K562 (cell line): ENCODE results near the gene GZF1. TPM values are rescaled to one million over a fixed set of nuclear protein-coding genes. Genes with fewer than 3 reads are reported as not detected.

Experiments used
- ATAC-seq: fragments of 200-7000 bp; cut with Tn5 transposase; 3 replicates; pipeline ENCODE4 v1.9.1; 2020; ENCODE audit warnings: moderate library complexity
- BruUV-seq: library from RNA; stranded (reverse); fragments of 400-500 nt; replicated peaks from 2 replicates; lab custom pipeline; 2021; lab: Mats Ljungman, UMichigan
- CTCF ChIA-PET: fragments of 300-600 bp; formaldehyde crosslinking; extraction: SDS; loops from one replicate; lab custom pipeline; 2021; ENCODE audit warnings: low intra/inter-chr PET ratio; lab: Yijun Ruan, JAX
- POLR2A ChIA-PET: fragments of 300-600, 350-650 bp; sonication (Branson Sonifier 250); formaldehyde crosslinking; extraction: SDS; loops from one replicate; lab custom pipeline; 2021; ENCODE audit warnings: antibody characterized with exemption, inconsistent platforms; lab: Yijun Ruan, JAX
- DNase-seq, 4 experiments: peaks; one replicate each; pipeline versions ENCODE4 v3.0.0 to v3.0.0-alpha.2; 2011 to 2018; ENCODE audit warnings: low spot score in 3 of 4, mixed read lengths in 3 of 4; ENCODE audit errors: extremely low read depth in 1 of 4
- FAIRE-seq: peaks from 2 replicates; lab custom pipeline; 2011; peaks lifted over from hg19 to GRCh38; lab: Jason Lieb, UNC
- H2AFZ ChIP-seq: 2 replicates; pipeline ENCODE4 v1.6.0; 2011; ENCODE audit warnings: low read depth, low read length, control low read depth, inconsistent platforms
- H3K27ac ChIP-seq: fragments of 200-600 bp; 3 replicates; pipeline ENCODE4 v1.8.0; 2011; ENCODE audit warnings: low read depth, mild to moderate bottlenecking, control low read depth, inconsistent platforms, low read length, moderate library complexity, mixed read lengths; ENCODE audit errors: extremely low read depth
- H3K27me3 ChIP-seq, 2 experiments: fragments of 300-600 bp in 1 of 2; 2 replicates in 1 of 2; 3 replicates in 1 of 2; pipeline versions ENCODE4 v1.6.0 to v1.8.0; 2011; ENCODE audit warnings: inconsistent platforms in 2 of 2, low read length in 2 of 2, mild to moderate bottlenecking in 1 of 2, mixed read lengths in 1 of 2, moderate library complexity in 1 of 2; ENCODE audit not compliant: control insufficient read depth in 2 of 2, insufficient read depth in 2 of 2
- H3K36me3 ChIP-seq: fragments of 300-600 bp; 3 replicates; pipeline ENCODE4 v1.8.0; 2011; ENCODE audit warnings: mild to moderate bottlenecking, low read length, inconsistent platforms; ENCODE audit not compliant: control insufficient read depth, insufficient read depth
- H3K4me1 ChIP-seq, 2 experiments: fragments of 200-600 bp in 1 of 2; replicated peaks in 1 of 2; 2 replicates in 1 of 2; 3 replicates in 1 of 2; pipeline versions ENCODE4 v1.5.1 to v1.8.0; 2011; ENCODE audit warnings: inconsistent platforms in 2 of 2, low read length in 2 of 2, mild to moderate bottlenecking in 1 of 2, mixed read lengths in 1 of 2, moderate library complexity in 1 of 2; ENCODE audit not compliant: control insufficient read depth in 2 of 2, insufficient read depth in 2 of 2
- H3K4me2 ChIP-seq: 2 replicates; pipeline ENCODE4 v1.6.1; 2011; ENCODE audit warnings: low read length, control low read depth, inconsistent platforms, mixed read lengths; ENCODE audit not compliant: insufficient read depth
- H3K4me3 ChIP-seq: fragments of 200-600 bp; sonication (generic), shearing (Covaris generic); 2 replicates; pipeline ENCODE4 v1.5.1; 2016; ENCODE audit warnings: control low read depth, inconsistent platforms
- H3K79me2 ChIP-seq: fragments of 200-600 bp; 3 replicates; pipeline ENCODE4 v1.8.0; 2011; ENCODE audit warnings: low read length, inconsistent platforms; ENCODE audit not compliant: control insufficient read depth, insufficient read depth
- H3K9ac ChIP-seq, 2 experiments: 2 replicates each; pipeline versions ENCODE4 v1.6.0 to v1.6.1; 2011; ENCODE audit warnings: low read depth in 2 of 2, low read length in 2 of 2, control low read depth in 1 of 2, inconsistent platforms in 1 of 2, mild to moderate bottlenecking in 1 of 2, mixed read lengths in 1 of 2; ENCODE audit not compliant: insufficient read depth in 1 of 2
- H3K9me1 ChIP-seq: one replicate; pipeline ENCODE4 v1.6.0; 2011; ENCODE audit warnings: inconsistent platforms, mild to moderate bottlenecking, low read length, moderate library complexity; ENCODE audit not compliant: control insufficient read depth, insufficient read depth
- H3K9me3 ChIP-seq: replicated peaks from 2 replicates; pipeline ENCODE4 v1.5.1; 2011; ENCODE audit warnings: low read depth, low read length, inconsistent platforms; ENCODE audit not compliant: control insufficient read depth, insufficient read depth
- H4K20me1 ChIP-seq: replicated peaks from 2 replicates; pipeline ENCODE4 v1.6.1; 2011; ENCODE audit warnings: low read length, inconsistent platforms, mixed read lengths; ENCODE audit not compliant: control insufficient read depth, insufficient read depth
- GABPB1 ChIP-seq: sonication (generic); formaldehyde crosslinking; IDR thresholded peaks from 2 replicates; pipeline ENCODE4 v1.8.0; 2022; ENCODE audit warnings: mild to moderate bottlenecking, missing genetic modification reagents
- KLF13 ChIP-seq: fragments of 450-650 bp; IDR thresholded peaks from 2 replicates; pipeline ENCODE4 v1.6.1; 2016; ENCODE audit warnings: missing genetic modification characterization, low read depth, mild to moderate bottlenecking, missing compliant biosample characterization, moderate library complexity, borderline replicate concordance
- KLF16 ChIP-seq: IDR thresholded peaks from 2 replicates; pipeline ENCODE4 v1.6.1; 2016; ENCODE audit warnings: antibody characterized with exemption
- L3MBTL2 ChIP-seq: fragments of 450-650 bp; IDR thresholded peaks from 2 replicates; pipeline ENCODE4 v1.6.1; 2016; ENCODE audit warnings: mild to moderate bottlenecking, moderate library complexity
- POLR2G ChIP-seq: fragments of 200-400 bp; formaldehyde crosslinking; IDR thresholded peaks from 2 replicates; pipeline ENCODE4 v1.6.1; 2017; ENCODE audit warnings: low read depth, mild to moderate bottlenecking, antibody characterized with exemption, low read length, moderate library complexity
- PURB ChIP-seq: sonication (generic); formaldehyde crosslinking; IDR thresholded peaks from 2 replicates; pipeline ENCODE4 v1.9.0; 2021; ENCODE audit warnings: low read depth, mild to moderate bottlenecking, missing genetic modification reagents
- TAF15 ChIP-seq: fragments of 200-400 bp; formaldehyde crosslinking; IDR thresholded peaks from 2 replicates; pipeline ENCODE4 v1.6.1; 2017; ENCODE audit warnings: mild to moderate bottlenecking, low read depth, low read length, moderate library complexity
- ZKSCAN8 ChIP-seq: fragments of 200-800 bp; sonication (Bioruptor generic); IDR thresholded peaks from 2 replicates; pipeline ENCODE4 v1.6.1; 2016; ENCODE audit warnings: missing genetic modification characterization, missing compliant biosample characterization
- ZNF12 ChIP-seq: sonication (generic); formaldehyde crosslinking; IDR thresholded peaks from 2 replicates; pipeline ENCODE4 v1.4.0; 2020; ENCODE audit warnings: mild to moderate bottlenecking, missing genetic modification reagents
- ZNF232 ChIP-seq: sonication (generic); formaldehyde crosslinking; IDR thresholded peaks from 2 replicates; pipeline ENCODE4 v1.8.0; 2022; ENCODE audit warnings: mild to moderate bottlenecking, missing genetic modification reagents
- ZNF347 ChIP-seq: fragments of 450-650 bp; formaldehyde crosslinking; IDR thresholded peaks from 2 replicates; pipeline ENCODE4 v1.4.0; 2020; ENCODE audit warnings: low read depth, mild to moderate bottlenecking, moderate library complexity
- ZNF41 ChIP-seq: fragments of 250-450 bp; sonication (Bioruptor Pico); conservative IDR thresholded peaks from 2 replicates; pipeline ENCODE4 v1.4.0; 2020; ENCODE audit warnings: mild to moderate bottlenecking
- ZNF586 ChIP-seq: fragments of 450-650 bp; formaldehyde crosslinking; conservative IDR thresholded peaks from 2 replicates; pipeline ENCODE4 v1.4.0; 2020; ENCODE audit warnings: mild to moderate bottlenecking, moderate library complexity
- ZNF699 ChIP-seq: fragments of 250-450 bp; sonication (Bioruptor Pico); IDR thresholded peaks from 2 replicates; pipeline ENCODE4 v1.8.0; 2021; ENCODE audit warnings: mild to moderate bottlenecking, moderate library complexity; ENCODE audit not compliant: insufficient replicate concordance
- ZNF75A ChIP-seq: fragments of 450-650 bp; formaldehyde crosslinking; IDR thresholded peaks from 2 replicates; pipeline ENCODE4 v1.4.0; 2020; ENCODE audit warnings: mild to moderate bottlenecking
- WGBS: fragments of 100-300 bp; shearing (Covaris generic); methylation state at CpG from one replicate; pipeline ENCODE4 v1.1.6; 2016; ENCODE audit warnings: low coverage, mixed read lengths; ENCODE audit not compliant: insufficient coverage; ENCODE audit errors: missing lambda C conversion rate; 5-methylcytosine and 5-hydroxymethylcytosine counted together
- in situ Hi-C: fragments of 300-500 bp; cut with MboI; formaldehyde crosslinking; loops from 4 replicates; pipeline ENCODE4 v1.15.0; 2018; ENCODE audit warnings: inconsistent platforms, mixed read lengths
- intact Hi-C: fragments of 100-400 bp; cut with micrococcal nuclease; formaldehyde crosslinking; loops from 2 replicates; pipeline ENCODE4 v1.14.2; 2022
- polyA plus RNA-seq, 8 experiments: library from polyadenylated mRNA; depleted of rRNA in 4 of 8; stranded (reverse) in 5 of 8; unstranded in 3 of 8; fragments of >200 nt; fragmentation: Nextera tagmentation in 2 of 8; fragmentation: Illumina TruSeq in 1 of 8; extraction: Ambion mirVana in 2 of 8; extraction: Trizol in 1 of 8; gene quantifications; 2 replicates each; pipeline versions ENCODE4 v1.2.1 to v1.2.3, GENCODE V29; 2011 to 2014; ENCODE audit warnings: inconsistent platforms in 1 of 8, missing spikeins in 1 of 8
- total RNA-seq, 7 experiments: library from RNA; depleted of rRNA in 6 of 7; stranded (reverse); fragments of >200 nt in 6 of 7; fragmentation: Illumina TruSeq in 2 of 7; extraction: Trizol in 2 of 7; gene quantifications; 2 replicates each; pipeline versions ENCODE4 v1.2.1 to v1.2.3, GENCODE V29; 2011 to 2021; ENCODE audit warnings: low replicate concordance in 1 of 7
- TF ChIP-seq, protein P1 (sequence below): fragments of 250-450 bp; sonication (Bioruptor Pico); IDR thresholded peaks from 2 replicates; pipeline ENCODE4 v1.5.0; 2020; ENCODE audit warnings: mild to moderate bottlenecking
- TF ChIP-seq, protein P2 (sequence below): fragments of 450-650 bp; IDR thresholded peaks from 2 replicates; pipeline ENCODE4 v1.6.1; 2014; ENCODE audit warnings: low read depth, mild to moderate bottlenecking, moderate library complexity, borderline replicate concordance

GZF1 gene
- total and polyA plus RNA-seq, 9 of the 15 experiments (the other 6 are each of a cell fraction or from before 2014, with no cell fraction given), result 1.2 to 15.7 (median 7.4) TPM

DNA sequence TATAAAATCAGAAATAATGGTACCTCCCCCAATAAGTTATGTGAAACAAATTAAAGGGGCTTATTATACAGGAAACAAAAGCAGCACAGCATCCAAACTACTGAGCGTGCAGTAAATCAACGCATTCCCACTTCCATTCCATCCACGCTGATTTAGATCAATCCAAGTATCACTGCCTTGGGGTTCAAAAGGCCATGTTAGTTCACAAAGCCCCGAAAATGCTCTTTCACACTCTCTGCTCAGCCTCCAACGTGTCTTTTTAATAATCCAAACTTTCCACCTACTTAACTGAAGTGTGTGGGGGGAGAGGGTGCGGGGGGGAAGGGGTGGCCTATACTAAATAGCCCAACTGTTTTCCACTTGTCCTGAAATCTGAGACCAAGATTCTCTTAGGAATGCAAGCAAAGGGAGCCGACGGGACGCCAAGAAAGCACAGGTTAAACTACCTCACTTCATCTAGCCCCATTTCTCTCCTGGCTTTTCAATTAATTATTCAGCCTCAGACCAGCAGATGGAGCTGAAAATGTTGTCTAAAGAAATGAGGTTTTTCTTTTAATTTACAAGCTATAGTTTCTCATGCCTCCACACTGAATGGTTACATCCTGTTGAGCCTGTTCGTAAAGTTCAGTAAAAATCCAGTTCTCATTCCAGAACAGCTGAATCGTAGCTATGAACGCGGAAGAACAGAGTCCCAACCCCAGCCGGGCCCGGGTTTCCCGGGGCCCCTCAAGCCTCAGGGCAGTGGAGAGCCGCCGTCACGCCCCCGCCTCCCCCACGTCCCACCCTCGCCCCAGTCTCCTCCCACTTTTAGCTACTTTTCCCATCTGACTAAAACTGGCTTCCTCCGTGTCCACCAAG lies 12.4 kb upstream of the GZF1 start (continued):
- TF ChIP-seq PURB (CRISPR knock-in tag), result no peak
- TF ChIP-seq, protein P1, sequence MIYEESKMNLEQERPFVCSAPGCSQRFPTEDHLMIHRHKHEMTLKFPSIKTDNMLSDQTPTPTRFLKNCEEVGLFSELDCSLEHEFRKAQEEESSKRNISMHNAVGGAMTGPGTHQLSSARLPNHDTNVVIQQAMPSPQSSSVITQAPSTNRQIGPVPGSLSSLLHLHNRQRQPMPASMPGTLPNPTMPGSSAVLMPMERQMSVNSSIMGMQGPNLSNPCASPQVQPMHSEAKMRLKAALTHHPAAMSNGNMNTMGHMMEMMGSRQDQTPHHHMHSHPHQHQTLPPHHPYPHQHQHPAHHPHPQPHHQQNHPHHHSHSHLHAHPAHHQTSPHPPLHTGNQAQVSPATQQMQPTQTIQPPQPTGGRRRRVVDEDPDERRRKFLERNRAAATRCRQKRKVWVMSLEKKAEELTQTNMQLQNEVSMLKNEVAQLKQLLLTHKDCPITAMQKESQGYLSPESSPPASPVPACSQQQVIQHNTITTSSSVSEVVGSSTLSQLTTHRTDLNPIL (CRISPR knock-in tag), result no peak
- TF ChIP-seq KLF13 (tag), result no peak
- TF ChIP-seq L3MBTL2, result no peak

DNA sequence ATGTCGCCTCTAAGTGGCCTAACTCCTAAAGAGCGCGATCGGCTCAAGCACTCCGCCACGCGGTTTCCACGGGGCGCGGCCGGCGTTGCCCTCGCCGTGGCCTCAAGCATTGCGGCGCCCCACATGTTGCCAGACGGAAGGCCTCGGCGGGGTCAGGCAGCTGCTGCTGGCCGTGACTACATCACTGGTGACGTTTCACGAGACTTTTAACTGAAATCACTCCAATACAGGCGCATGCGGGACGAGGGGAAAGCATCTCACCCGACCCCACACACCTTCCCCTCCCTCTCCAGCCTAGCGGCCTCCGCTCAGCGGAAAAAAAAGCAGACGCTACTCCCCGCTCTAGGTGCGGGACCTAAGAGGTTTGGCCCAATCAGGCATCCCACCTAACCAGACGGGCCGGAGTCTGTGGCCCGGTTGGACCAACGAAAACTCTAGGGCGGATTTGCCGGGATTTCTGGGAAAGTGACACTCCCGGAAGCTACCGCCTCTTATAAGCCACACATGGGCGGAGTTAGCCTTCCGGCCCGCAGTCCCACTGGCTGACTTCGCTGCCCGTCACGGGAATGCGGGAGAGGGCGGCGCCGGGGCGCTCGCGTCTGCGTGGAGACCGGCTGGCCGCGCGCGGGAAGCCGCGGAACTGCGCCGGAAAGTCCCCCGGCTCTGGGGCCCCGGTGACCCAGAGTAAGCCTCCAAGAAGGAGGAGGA lies 11.6 kb upstream of the GZF1 start, which contains the start of gene NXT1:
TSS of gene NXT1 (plus strand) at position 596 of the 708 bp plus-strand sequence. CDS start 3,251 bp downstream, outside the sequence.
- DNase-seq (peak; percentile 79 to 95 (median 86)), FAIRE-seq (peak; percentile 96), ATAC-seq (peak; percentile 97)
- Histone ChIP-seq H4K20me1 (peaks cover 18% of the 10 kb centered on the region), H3K27ac (peak within 1 kb of the TSS; percentile 95), H3K36me3 (peaks cover 31% of the 10 kb centered on the region; the same call in 2 of the 3 replicates), H3K27me3 (no peaks in the 10 kb centered on the region), H3K4me2 (peak within 1 kb of the TSS; percentile 99), H2AFZ (peak within 1 kb of the TSS; percentile 92), H3K9ac (peak within 1 kb of the TSS; percentile 89 to 98), H3K4me1 (peaks cover 9 to 12% of the 10 kb centered on the region in 2 experiments; a peak in 4 of 5 replicates), H3K4me3 (peak within 1 kb of the TSS; percentile 95), H3K79me2 (peaks cover 44% of the 10 kb centered on the region), H3K9me1 (no peaks in the 10 kb centered on the region), H3K9me3 (no peaks in the 10 kb centered on the region)
- intact Hi-C loops, result loop anchor here (1.0 kb wide), 1 partner anchor 11 kb away; no protein-coding TSS in a partner anchor
- WGBS, result under 1% methylated on average over 36 of the region's 65 CpGs
- BruUV-seq, result TSS peak; percentile 84
- ChIA-PET POLR2A (interaction anchor here (0.6 to 2.2 kb wide), 19 partner anchors 10 to 649 kb away, joined by 3 to 14 read pairs (median 3); partner anchors contain the start of gene NAPB), CTCF (no interaction called here)
- in situ Hi-C loops, result no loop called here
- TF ChIP-seq ZNF12 (no peak), ZNF41 (CRISPR knock-in tag) (no peak), ZNF347 (CRISPR knock-in tag) (no peak), ZNF75A (CRISPR knock-in tag) (no peak), KLF16 (no peak), POLR2G (peak; percentile 90), ZNF232 (CRISPR knock-in tag) (no peak), GABPB1 (CRISPR knock-in tag) (peak; percentile 95), PURB (CRISPR knock-in tag) (no peak), ZKSCAN8 (CRISPR knock-in tag) (no peak), ZNF586 (CRISPR knock-in tag) (no peak), TAF15 (no peak), ZNF699 (CRISPR knock-in tag) (no peak)
- TF ChIP-seq, protein P2, sequence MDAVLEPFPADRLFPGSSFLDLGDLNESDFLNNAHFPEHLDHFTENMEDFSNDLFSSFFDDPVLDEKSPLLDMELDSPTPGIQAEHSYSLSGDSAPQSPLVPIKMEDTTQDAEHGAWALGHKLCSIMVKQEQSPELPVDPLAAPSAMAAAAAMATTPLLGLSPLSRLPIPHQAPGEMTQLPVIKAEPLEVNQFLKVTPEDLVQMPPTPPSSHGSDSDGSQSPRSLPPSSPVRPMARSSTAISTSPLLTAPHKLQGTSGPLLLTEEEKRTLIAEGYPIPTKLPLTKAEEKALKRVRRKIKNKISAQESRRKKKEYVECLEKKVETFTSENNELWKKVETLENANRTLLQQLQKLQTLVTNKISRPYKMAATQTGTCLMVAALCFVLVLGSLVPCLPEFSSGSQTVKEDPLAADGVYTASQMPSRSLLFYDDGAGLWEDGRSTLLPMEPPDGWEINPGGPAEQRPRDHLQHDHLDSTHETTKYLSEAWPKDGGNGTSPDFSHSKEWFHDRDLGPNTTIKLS, result no peak; the same call in 1 of the 2 replicates
